ENCODE measurements around the gene SPIRE1. TPM values are rescaled to one million over a fixed set of nuclear protein-coding genes. Genes with fewer than 3 reads are reported as not detected.

The SPIRE1 gene
- total RNA-seq, 6 experiments from 2014 or later: 22.2 to 33.7 (median 28.2) TPM

- no peak for TF ChIP-seq CTCF (IDR thresholded peaks at IDR 0.05)
- Mint-ChIP-seq H3K9me3 (peaks cover 7% of the 10 kb centered on the region), H3K36me3 (ENCODE audit: low read depth) (peaks cover 35% of the 10 kb centered on the region), H3K4me1 (ENCODE audit: low read depth) (peaks cover 17% of the 10 kb centered on the region), H3K27me3 (ENCODE audit: insufficient read depth) (peaks cover 5% of the 10 kb centered on the region), H3K4me3 (no peak overlapping the region), H3K27ac (peak overlapping the region; percentile 34)
- DNase-seq: no peak
These were observed 214.4 kb downstream of the SPIRE1 start for GRCh38 chr18:12443551-12443950.

GRCh38 chr18:12442946-12443345 is 215.0 kb downstream of the SPIRE1 start:
- TF ChIP-seq CTCF (IDR thresholded peaks at IDR 0.05): no peak
- Mint-ChIP-seq H3K27ac (peak overlapping the region; percentile 29; the same call in 1 of the 2 replicates), H3K4me3 (no peak overlapping the region), H3K27me3 (ENCODE audit: insufficient read depth) (peaks cover 5% of the 10 kb centered on the region), H3K4me1 (ENCODE audit: low read depth) (peaks cover 17% of the 10 kb centered on the region), H3K9me3 (peaks cover 7% of the 10 kb centered on the region), H3K36me3 (ENCODE audit: low read depth) (peaks cover 40% of the 10 kb centered on the region)
- DNase-seq: peak; percentile 11

- Mint-ChIP-seq H3K9me3 (peaks cover 7% of the 10 kb centered on the region), H3K4me1 (ENCODE audit: low read depth) (peaks cover 17% of the 10 kb centered on the region), H3K27ac (no peak overlapping the region), H3K4me3 (no peak overlapping the region), H3K36me3 (ENCODE audit: low read depth) (peaks cover 41% of the 10 kb centered on the region), H3K27me3 (ENCODE audit: insufficient read depth) (peaks cover 5% of the 10 kb centered on the region)
- DNase-seq: no peak
- no peak for TF ChIP-seq CTCF (IDR thresholded peaks at IDR 0.05)
These were observed 216.4 kb downstream of the SPIRE1 start for GRCh38 chr18:12441475-12442034.

GRCh38 chr18:12438257-12438656 is 219.7 kb downstream of the SPIRE1 start:
- Mint-ChIP-seq H3K27me3 (ENCODE audit: insufficient read depth) (no peaks in the 10 kb centered on the region; the same call in 1 of the 2 replicates), H3K4me1 (ENCODE audit: low read depth) (peaks cover 10% of the 10 kb centered on the region), H3K27ac (no peak overlapping the region)

GRCh38 chr18:12435867-12436266 is 222.0 kb downstream of the SPIRE1 start:
- Mint-ChIP-seq H3K4me1 (ENCODE audit: low read depth) (no peaks in the 10 kb centered on the region), H3K27ac (no peak overlapping the region), H3K27me3 (ENCODE audit: insufficient read depth) (no peaks in the 10 kb centered on the region; the same call in 1 of the 2 replicates), H3K9me3 (no peaks in the 10 kb centered on the region), H3K4me3 (no peak overlapping the region), H3K36me3 (ENCODE audit: low read depth) (peaks cover 25% of the 10 kb centered on the region)
- DNase-seq: no peak
- TF ChIP-seq CTCF (IDR thresholded peaks at IDR 0.05): no peak

More at GRCh38 chr18:12438257-12438656, 219.7 kb downstream of the SPIRE1 start:
- peaks cover 26% of the 10 kb centered on the region for H3K36me3 Mint-ChIP-seq (ENCODE audit: low read depth)
- H3K4me3 Mint-ChIP-seq: no peak overlapping the region
- DNase-seq: no peak
- no peak for TF ChIP-seq CTCF (IDR thresholded peaks at IDR 0.05)
- no peaks in the 10 kb centered on the region for H3K9me3 Mint-ChIP-seq
